CD4-positive, alpha-beta T cell treated with Interleukin-4 for 4 hours (primary cell): ENCODE results near the gene SCN2B.

Source experiments
- DNase-seq: peaks from one replicate; pipeline ENCODE4 v3.0.0-alpha.2; 2020

Gene SCN2B

GRCh38 chr11:118152020-118152551, 24.4 kb downstream of the SCN2B start:
- DNase-seq = no peak

- no peak for DNase-seq
Observed at GRCh38 chr11:118151431-118151830, 25.0 kb downstream of the SCN2B start.

- no peak for DNase-seq
Observed at GRCh38 chr11:118149493-118149892, 26.9 kb downstream of the SCN2B start.

- DNase-seq = no peak
Observed at GRCh38 chr11:118148856-118149255, 27.6 kb downstream of the SCN2B start.

GRCh38 chr11:118148240-118148639, 28.2 kb downstream of the SCN2B start:
- DNase-seq = no peak

GRCh38 chr11:118147502-118147901, 28.9 kb downstream of the SCN2B start:
- DNase-seq = no peak

GRCh38 chr11:118146554-118146953, 29.9 kb downstream of the SCN2B start:
- no peak for DNase-seq

- peak; percentile 83 for DNase-seq
Observed at GRCh38 chr11:118145285-118146227, 30.9 kb downstream of the SCN2B start.

- no peak for DNase-seq
Observed at GRCh38 chr11:118144301-118145268, 31.9 kb downstream of the SCN2B start.

- DNase-seq = no peak
Observed at GRCh38 chr11:118143661-118144185, 32.7 kb downstream of the SCN2B start.

- DNase-seq = peak; percentile 6
Observed at GRCh38 chr11:118142809-118143208, 33.6 kb downstream of the SCN2B start.

GRCh38 chr11:118142081-118142480, 34.4 kb downstream of the SCN2B start:
- DNase-seq = no peak

GRCh38 chr11:118139578-118139977, 36.9 kb downstream of the SCN2B start:
- DNase-seq = no peak

- no peak for DNase-seq
Observed at GRCh38 chr11:118138839-118139420, 37.5 kb downstream of the SCN2B start.

- no peak for DNase-seq
Observed at GRCh38 chr11:118136801-118137200, 39.6 kb downstream of the SCN2B start.

- DNase-seq = no peak
Observed at GRCh38 chr11:118136341-118136740, 40.1 kb downstream of the SCN2B start.

- no peak for DNase-seq
Observed at GRCh38 chr11:118135796-118136165, 40.7 kb downstream of the SCN2B start.

- DNase-seq = no peak
Observed at GRCh38 chr11:118135051-118135795, 41.2 kb downstream of the SCN2B start.

- DNase-seq = no peak
Observed at GRCh38 chr11:118133816-118134215, 42.6 kb downstream of the SCN2B start.

- no peak for DNase-seq
Observed at GRCh38 chr11:118132385-118133151, 43.9 kb downstream of the SCN2B start.
